HEK293 (cell line): ENCODE data around the gene RAC3.

Experiments
- CTCF ChIA-PET: fragments of 350-600 bp; formaldehyde crosslinking; extraction: SDS; loops from one replicate; lab custom pipeline; 2021; ENCODE audit warnings: antibody characterized with exemption; lab: Yijun Ruan, JAX
- POLR2A ChIA-PET: fragments of 300-600 bp; formaldehyde crosslinking; extraction: SDS; loops from one replicate; lab custom pipeline; 2020; ENCODE audit warnings: antibody characterized with exemption, inconsistent platforms; lab: Yijun Ruan, JAX
- H3K27ac ChIP-seq: fragments of 200-500 bp; sonication (Bioruptor generic); 2 replicates; pipeline ENCODE4 v1.5.1; 2014; ENCODE audit warnings: low read depth, low read length, control low read depth, inconsistent platforms; ENCODE audit errors: extremely low read depth
- H3K36me3 ChIP-seq, 2 experiments: fragments of 200-500 bp in 1 of 2; sonication (Bioruptor generic) in 1 of 2; 1 replicate in 1 of 2; 2 replicates in 1 of 2; pipeline ENCODE4 v1.5.1; 2014 to 2017; ENCODE audit warnings: inconsistent platforms in 2 of 2, low read length in 2 of 2; ENCODE audit not compliant: control insufficient read depth in 2 of 2, insufficient read depth in 1 of 2
- H3K4me1 ChIP-seq: fragments of 200-500 bp; sonication (Bioruptor generic); 2 replicates; pipeline ENCODE4 v1.5.1; 2014; ENCODE audit warnings: mild to moderate bottlenecking, low read length, inconsistent platforms; ENCODE audit not compliant: control insufficient read depth, insufficient read depth
- H3K4me3 ChIP-seq: 2 replicates; pipeline ENCODE4 v1.5.1; 2011; ENCODE audit warnings: low read depth, mild to moderate bottlenecking, control low read depth, low read length, moderate library complexity
- H3K9me3 ChIP-seq: fragments of 200-500 bp; sonication (Bioruptor generic); 2 replicates; pipeline ENCODE4 v1.5.1; 2014; ENCODE audit warnings: low read depth, low read length, inconsistent platforms; ENCODE audit not compliant: control insufficient read depth, insufficient read depth
- GLIS1 ChIP-seq: fragments of 450-650 bp; formaldehyde crosslinking; IDR thresholded peaks from 2 replicates; pipeline ENCODE4 v1.5.1; 2016; ENCODE audit warnings: missing biosample characterization, missing genetic modification characterization
- GLIS2 ChIP-seq: fragments of 450-650 bp; formaldehyde crosslinking; IDR thresholded peaks from 2 replicates; pipeline ENCODE4 v1.5.1; 2016; ENCODE audit warnings: missing biosample characterization, missing genetic modification characterization
- HOXD13 ChIP-seq: sonication (generic); formaldehyde crosslinking; IDR thresholded peaks from 2 replicates; pipeline ENCODE4 v1.8.0; 2022; ENCODE audit warnings: missing genetic modification reagents, borderline replicate concordance
- INSM2 ChIP-seq: fragments of 450-650 bp; formaldehyde crosslinking; IDR thresholded peaks from 2 replicates; pipeline ENCODE4 v1.5.1; 2016; ENCODE audit warnings: missing biosample characterization, missing genetic modification characterization
- KLF1 ChIP-seq: fragments of 450-650 bp; formaldehyde crosslinking; IDR thresholded peaks from 2 replicates; pipeline ENCODE4 v1.5.1; 2016; ENCODE audit warnings: missing biosample characterization, missing genetic modification characterization
- KLF8 ChIP-seq: fragments of 450-650 bp; formaldehyde crosslinking; IDR thresholded peaks from 2 replicates; pipeline ENCODE4 v1.5.1; 2016; ENCODE audit warnings: missing biosample characterization, missing genetic modification characterization
- PBX3 ChIP-seq: sonication (generic); formaldehyde crosslinking; IDR thresholded peaks from 2 replicates; pipeline ENCODE4 v1.8.1; 2022; ENCODE audit warnings: mild to moderate bottlenecking, moderate library complexity, missing genetic modification reagents
- PRDM1 ChIP-seq: fragments of 450-650 bp; formaldehyde crosslinking; IDR thresholded peaks from 2 replicates; pipeline ENCODE4; 2016; ENCODE audit warnings: missing biosample characterization, missing genetic modification characterization
- SCRT2 ChIP-seq: fragments of 450-650 bp; formaldehyde crosslinking; IDR thresholded peaks from 2 replicates; pipeline ENCODE4 v1.5.1; 2016; ENCODE audit warnings: missing biosample characterization, missing genetic modification characterization
- SP7 ChIP-seq: fragments of 450-650 bp; formaldehyde crosslinking; IDR thresholded peaks from 2 replicates; pipeline ENCODE4 v1.5.1; 2016; ENCODE audit warnings: missing biosample characterization, missing genetic modification characterization
- ZBTB17 ChIP-seq: fragments of 450-650 bp; formaldehyde crosslinking; IDR thresholded peaks from 2 replicates; pipeline ENCODE4 v1.5.1; 2016; ENCODE audit warnings: missing biosample characterization, missing genetic modification characterization
- ZFP41 ChIP-seq: fragments of 450-650 bp; formaldehyde crosslinking; IDR thresholded peaks from 2 replicates; pipeline ENCODE4 v1.5.1; 2016; ENCODE audit warnings: missing biosample characterization, missing genetic modification characterization, borderline replicate concordance
- ZNF292 ChIP-seq: fragments of 450-650 bp; formaldehyde crosslinking; IDR thresholded peaks from 2 replicates; pipeline ENCODE4 v1.5.1; 2016; ENCODE audit warnings: low read depth, missing biosample characterization, missing genetic modification characterization, borderline replicate concordance
- ZNF324 ChIP-seq: fragments of 450-650 bp; formaldehyde crosslinking; IDR thresholded peaks from 2 replicates; pipeline ENCODE4 v1.5.1; 2016; ENCODE audit warnings: missing biosample characterization, missing genetic modification characterization
- ZNF37A ChIP-seq: fragments of 450-650 bp; IDR thresholded peaks from 2 replicates; pipeline ENCODE4 v1.5.1; 2018; ENCODE audit warnings: missing biosample characterization, missing genetic modification characterization
- ZNF670 ChIP-seq: fragments of 450-650 bp; formaldehyde crosslinking; IDR thresholded peaks from 2 replicates; pipeline ENCODE4 v1.5.1; 2016; ENCODE audit warnings: missing biosample characterization, missing genetic modification characterization, low read depth
- ZSCAN16 ChIP-seq: fragments of 450-650 bp; formaldehyde crosslinking; IDR thresholded peaks from 2 replicates; pipeline ENCODE4 v1.5.1; 2016; ENCODE audit warnings: missing biosample characterization, missing genetic modification characterization

Gene RAC3

DNA sequence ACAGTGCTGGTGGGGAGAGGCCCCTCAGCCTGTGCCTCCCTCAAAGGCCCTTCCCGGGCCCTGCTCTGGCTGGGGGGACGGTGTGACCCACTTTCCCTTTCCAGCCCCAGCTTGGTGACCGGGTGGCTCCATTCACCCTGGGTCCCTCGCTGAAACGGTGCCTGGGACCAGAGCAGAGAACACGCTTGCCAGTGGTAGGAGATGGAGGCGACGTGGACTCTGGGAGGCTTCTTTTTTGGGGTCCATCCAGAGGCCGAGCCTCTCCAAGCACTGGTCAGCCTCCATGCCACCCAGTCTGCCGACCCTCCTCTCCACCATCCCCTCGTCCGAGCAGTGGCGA is 16.5 kb upstream of the RAC3 start (continued):
- no peak for TF ChIP-seq ZSCAN16 (tag by site-specific recombination)
- TF ChIP-seq ZNF37A (tag by site-specific recombination): no peak
- no peak for TF ChIP-seq ZNF324 (tag by site-specific recombination)
- TF ChIP-seq, all 188 proteins: peak for 0

DNA sequence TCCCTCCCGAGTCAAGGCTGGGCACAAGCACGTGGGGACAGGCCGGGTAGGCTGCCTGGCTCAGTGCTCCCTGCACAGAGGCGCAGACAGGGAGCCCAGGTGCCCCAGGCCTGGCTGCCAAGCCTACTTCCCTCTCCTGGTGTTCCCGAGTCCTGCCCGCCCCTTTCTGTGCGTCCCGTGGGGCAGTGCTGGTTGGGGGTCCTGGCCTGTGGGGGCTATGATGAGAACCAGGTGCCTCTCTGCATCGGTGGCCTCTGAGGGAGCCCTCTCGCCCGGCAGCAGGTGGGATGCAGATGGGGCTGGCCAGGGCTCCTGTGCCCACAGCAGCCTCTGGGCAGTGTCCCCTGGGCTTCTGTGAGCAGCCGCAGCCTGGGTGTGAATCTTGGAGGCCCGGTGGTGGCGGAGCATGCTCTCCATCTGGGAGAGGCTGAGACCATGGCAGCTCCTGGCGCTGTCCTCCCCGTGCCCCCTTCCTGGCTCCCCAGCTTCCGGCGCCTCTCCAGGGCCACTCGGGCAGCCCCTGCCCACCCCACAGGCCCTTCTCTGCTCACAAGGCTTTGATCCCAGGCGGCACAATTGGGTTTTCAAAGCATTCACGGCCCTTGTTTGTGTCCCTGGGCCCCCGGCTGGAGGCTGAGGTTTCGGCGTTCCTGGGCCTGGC is 16.0 kb upstream of the RAC3 start:
- Histone ChIP-seq H3K4me1 (no peaks in the 10 kb centered on the region; the same call in 1 of the 2 replicates), H3K36me3 (peaks cover 0 to 23% of the 10 kb centered on the region in 2 experiments; a peak in 1 of 3 replicates), H3K27ac (no peak overlapping the region), H3K9me3 (no peaks in the 10 kb centered on the region), H3K4me3 (no peak overlapping the region)
- CTCF ChIA-PET: interaction anchor here (1.0 to 1.6 kb wide), 2 partner anchors 13 to 56 kb away, joined by 3 to 6 read pairs; no protein-coding TSS in a partner anchor
- TF ChIP-seq HOXD13 (CRISPR knock-in tag) (no peak), INSM2 (no peak), ZBTB17 (no peak), PBX3 (CRISPR knock-in tag) (no peak), ZFP41 (no peak), ZNF670 (tag by site-specific recombination) (no peak), ZNF292 (no peak), SP7 (no peak), PRDM1 (tag by site-specific recombination) (no peak)
- POLR2A ChIA-PET: interaction anchor here (0.5 to 1.4 kb wide), 3 partner anchors 22 to 288 kb away, joined by 4 to 7 read pairs (median 6); partner anchors contain the start of gene DCXR

DNA sequence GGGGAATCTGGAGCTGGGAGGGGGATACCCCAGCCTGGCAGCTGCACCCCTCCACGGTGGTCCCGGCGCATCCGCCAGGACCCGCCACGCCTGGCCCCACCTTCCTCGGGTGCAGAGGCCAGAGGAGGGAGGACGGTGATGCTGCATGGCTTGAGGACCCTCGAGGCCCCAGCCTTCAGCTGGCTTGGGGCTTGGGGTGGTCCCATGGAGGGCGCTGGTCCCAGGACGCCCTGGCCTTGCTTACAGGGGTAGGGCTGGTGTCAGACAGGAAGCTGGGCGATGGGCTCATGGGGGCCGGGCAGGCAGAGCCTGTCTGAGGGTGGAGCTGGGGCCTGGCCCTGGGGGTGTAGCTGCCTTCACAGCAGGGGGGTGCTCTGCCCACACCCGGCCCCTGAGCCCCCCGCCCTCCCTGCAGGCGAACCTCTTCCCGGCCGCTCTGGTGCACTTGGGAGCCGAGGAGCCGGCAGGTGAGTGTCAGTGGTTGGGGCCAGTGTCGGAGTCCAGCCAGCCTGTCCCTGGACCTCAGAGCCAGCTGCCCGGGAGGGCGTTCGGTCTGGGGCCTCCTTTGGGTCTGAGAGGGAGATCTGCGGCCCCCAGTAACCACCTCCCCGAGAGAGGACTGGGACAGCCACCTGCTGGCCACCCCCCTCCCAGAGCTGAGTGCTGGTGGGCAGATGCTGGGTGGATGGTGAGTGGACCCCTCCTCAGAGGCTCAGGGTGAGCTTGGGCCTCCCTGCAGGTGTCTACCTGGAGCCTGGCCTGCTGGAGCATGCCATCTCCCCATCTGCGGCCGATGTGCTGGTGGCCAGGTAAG is 15.2 kb upstream of the RAC3 start:
- ChIA-PET POLR2A (interaction anchor here (0.6 to 4.7 kb wide), 4 partner anchors 12 to 288 kb away, joined by 3 to 13 read pairs (median 6); partner anchors contain the start of gene DCXR), CTCF (interaction anchor here (0.6 to 1.6 kb wide), 3 partner anchors 14 to 56 kb away, joined by 3 to 6 read pairs (median 5); no protein-coding TSS in a partner anchor)
- Histone ChIP-seq H3K36me3 (peaks cover 0 to 25% of the 10 kb centered on the region in 2 experiments; a peak in 1 of 3 replicates), H3K4me3 (no peak overlapping the region), H3K4me1 (no peaks in the 10 kb centered on the region; the same call in 1 of the 2 replicates), H3K9me3 (no peaks in the 10 kb centered on the region), H3K27ac (no peak overlapping the region)
- TF ChIP-seq GLIS1 (tag by site-specific recombination) (peak; percentile 20; the same call in 1 of the 2 replicates), KLF1 (tag by site-specific recombination) (peak; percentile 77), GLIS2 (tag by site-specific recombination) (peak; percentile 38), SCRT2 (tag by site-specific recombination) (no peak), KLF8 (tag by site-specific recombination) (peak; percentile 14; the same call in 1 of the 2 replicates)
